HG02973 (cell line): Measurements from ENCODE around the gene COASY.
A peak's percentile ranks its signal among the peaks of the same experiment; 100 is the strongest.

ENCODE experiments used
- ATAC-seq: cut with Tn5 transposase; IDR thresholded peaks from one replicate; pipeline ENCODE4 v1.9.1; 2021; ENCODE audit warnings: moderate library complexity; ENCODE audit not compliant: unreplicated experiment

COASY gene

DNA sequence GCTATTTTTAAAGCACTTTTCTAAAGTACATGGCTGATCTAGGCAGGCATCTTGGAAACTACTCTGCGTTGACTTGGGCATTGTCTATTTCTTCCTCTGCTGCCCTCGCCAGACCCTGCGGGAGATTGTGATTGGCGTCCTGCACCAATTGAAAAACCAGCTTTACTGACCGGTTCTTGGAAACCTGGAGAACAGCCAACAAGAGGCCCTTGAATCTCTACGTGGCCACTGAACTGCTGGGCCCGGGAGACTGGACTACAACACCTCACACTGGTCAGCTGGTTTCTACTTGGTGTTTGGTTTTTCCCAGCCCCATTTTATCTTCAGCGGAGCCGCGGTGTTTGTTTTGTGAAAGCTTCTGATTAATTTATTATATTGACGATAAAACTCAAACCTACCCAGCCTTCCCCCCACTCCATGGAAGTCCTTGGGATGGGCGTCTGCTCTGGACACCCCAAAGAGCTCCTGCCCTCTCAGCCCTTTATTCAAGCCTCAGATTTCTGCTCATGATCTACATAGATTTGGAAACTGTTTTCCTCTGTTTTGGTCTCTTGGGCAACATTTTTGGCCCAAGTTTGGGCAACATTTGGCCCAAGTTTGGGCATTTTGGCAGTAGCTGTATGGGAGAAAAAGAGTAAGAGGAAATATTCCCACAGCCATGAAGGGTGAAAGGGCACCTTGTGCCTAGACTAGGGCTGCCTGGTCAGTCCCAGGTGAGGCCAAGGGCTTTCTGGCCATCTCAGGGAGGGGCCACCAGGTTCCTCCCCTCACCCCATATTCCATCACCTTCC is 9.7 kb downstream of the COASY start:
- ATAC-seq = no peak

DNA sequence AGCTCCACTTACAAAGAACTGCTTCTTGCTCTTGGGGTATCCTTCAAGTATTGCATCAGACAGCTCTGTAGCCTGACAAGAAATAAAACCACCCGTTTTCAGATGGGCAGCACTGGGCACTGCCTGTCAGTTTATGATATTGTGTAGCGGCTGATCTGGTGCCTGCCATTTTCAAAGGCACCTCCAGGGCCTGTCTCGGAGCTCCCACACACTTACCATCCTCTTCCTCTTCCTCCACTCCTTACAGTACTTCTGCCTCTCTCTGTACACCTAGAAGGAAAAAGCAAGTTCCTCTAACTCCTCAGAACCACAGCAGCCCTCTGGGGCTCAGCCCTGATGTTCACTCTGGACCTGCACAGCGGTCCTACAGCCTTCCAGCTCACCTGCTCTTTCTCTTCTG is 11.1 kb downstream of the COASY start:
- no peak for ATAC-seq

DNA sequence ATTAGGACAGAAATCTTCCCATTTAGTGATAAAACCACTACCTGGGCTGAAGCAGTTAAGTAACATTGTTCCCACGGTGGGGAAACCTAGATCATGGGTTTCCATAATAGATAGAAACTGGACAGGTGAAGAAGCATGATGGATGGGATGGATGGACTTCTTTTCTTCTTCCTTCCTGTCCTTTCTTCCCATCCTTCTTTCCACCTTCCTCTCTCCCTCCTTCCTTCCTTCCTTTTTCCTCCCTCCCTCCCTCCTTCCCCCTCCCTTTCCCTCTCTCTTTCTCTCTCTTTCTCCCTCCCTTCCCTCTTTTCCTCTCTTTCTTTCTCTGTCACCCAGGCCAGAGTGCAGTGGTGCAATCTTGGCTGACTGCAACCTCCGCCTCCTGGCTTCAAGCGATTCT is 12.5 kb downstream of the COASY start:
- no peak for ATAC-seq

GRCh38 chr17:42577140-42577531 is 15.2 kb downstream of the COASY start:
- no peak for ATAC-seq

- peak; percentile 65 for ATAC-seq
These were observed 15.8 kb downstream of the COASY start, which contains the start of gene PSMC3IP for GRCh38 chr17:42577532-42578281. PSMC3IP (minus strand) TSS chr17:42577729; CDS start chr17:42577686, 43 bp downstream.

GRCh38 chr17:42578282-42578869 is 16.4 kb downstream of the COASY start:
- ATAC-seq = peak; percentile 37

- ATAC-seq = no peak
These were observed 18.0 kb downstream of the COASY start for GRCh38 chr17:42579794-42580551.

- no peak for ATAC-seq
These were observed 19.9 kb downstream of the COASY start for GRCh38 chr17:42581744-42582270.

DNA sequence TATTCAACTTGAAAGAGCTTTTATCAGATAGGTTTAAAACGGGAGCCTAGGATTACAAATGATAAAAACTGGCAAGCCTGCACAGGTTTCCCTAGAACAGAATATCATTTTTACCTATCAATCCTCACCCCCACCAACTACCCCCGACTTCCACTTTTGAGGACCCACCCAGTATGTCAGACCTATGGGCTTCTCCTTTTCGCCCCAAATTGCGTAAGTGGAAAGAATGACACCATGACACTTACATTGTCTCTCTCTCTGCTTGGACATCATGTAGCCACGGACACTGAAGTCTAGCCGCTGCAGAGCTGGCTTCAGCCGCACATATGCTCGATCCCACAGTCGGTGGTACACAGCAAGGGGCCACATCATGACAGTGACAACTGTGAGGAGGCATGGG is 22.9 kb downstream of the COASY start:
- no peak for ATAC-seq

GRCh38 chr17:42585353-42585752 is 23.4 kb downstream of the COASY start:
- no peak for ATAC-seq

GRCh38 chr17:42586514-42587230 is 24.7 kb downstream of the COASY start:
- no peak for ATAC-seq

DNA sequence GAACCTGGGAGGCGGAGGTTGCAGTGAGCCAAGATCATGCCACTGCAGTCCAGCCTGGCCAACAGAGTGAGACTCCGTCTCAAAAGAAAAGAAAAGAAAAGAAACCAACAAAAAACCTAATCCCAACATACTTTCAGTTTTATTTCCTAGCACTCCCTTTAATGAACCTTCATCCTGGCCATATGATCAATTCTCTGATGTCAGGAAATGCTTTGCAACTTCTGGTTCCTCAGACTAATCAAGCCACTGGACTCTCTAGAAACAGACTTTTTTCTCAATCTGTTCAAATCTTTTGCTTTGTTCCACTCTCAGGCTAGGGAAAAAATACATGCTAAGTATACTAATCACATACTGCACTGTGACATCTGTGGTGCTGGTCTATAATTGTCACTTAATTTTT is 28.9 kb downstream of the COASY start:
- ATAC-seq = no peak

DNA sequence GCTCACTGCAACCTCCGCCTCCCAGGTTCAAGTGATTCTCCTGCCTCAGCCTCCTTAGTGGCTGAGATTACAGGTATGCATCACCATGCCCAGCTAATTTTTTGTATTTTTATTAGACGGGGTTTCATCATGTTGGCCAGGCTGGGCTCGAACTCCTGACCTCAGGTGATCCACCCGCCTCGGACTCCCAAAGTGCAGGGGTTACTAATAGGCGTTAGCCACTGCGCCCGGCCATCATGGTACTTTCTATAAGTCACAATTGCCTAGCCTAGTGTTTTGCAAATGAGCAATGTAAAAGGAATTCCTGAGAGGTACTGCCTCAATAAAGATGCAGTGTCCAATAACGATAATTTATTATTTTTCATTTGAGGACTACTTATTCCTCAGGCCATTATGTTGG is 29.5 kb downstream of the COASY start:
- no peak for ATAC-seq

DNA sequence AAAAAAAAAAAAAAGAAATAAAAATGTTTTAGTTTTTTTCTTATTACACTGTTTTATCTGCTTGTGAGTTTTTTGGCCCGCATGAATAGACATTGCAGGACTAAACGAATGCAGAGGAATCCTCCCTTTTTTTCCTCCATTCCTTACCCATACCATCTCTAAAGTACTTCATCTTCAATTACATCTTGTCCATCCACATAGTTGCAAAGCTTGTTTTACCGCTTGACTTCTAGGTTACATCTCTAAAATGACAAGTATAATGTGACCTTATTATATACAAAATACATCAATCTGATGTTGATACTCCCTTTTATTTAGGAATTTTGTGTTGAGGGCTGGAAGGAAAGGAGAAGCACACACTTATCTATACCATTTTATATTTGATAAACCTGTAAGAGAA is 34.4 kb downstream of the COASY start:
- no peak for ATAC-seq

DNA sequence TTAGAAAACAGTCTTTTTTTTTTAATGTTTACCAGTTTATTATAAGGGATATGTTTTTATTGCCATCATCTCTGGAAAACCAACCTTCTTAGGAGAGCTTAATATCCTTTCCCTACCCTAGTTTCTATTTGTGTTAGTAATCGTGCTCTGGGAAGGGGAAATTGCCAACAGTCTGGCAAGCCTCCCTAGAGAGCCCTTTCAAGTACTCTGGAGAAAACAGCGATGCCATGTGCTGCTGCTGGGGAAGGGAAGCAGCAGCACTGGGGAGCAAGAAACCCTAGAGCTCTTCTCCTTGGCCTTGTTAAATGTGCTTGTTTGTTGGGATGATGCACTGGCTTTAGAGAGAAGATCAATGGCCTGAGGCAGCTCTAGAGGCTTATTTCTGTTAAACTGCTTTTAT is 37.0 kb downstream of the COASY start:
- no peak for ATAC-seq

GRCh38 chr17:42603318-42603717 is 41.4 kb downstream of the COASY start:
- ATAC-seq = no peak

GRCh38 chr17:42607769-42608168 is 45.8 kb downstream of the COASY start:
- no peak for ATAC-seq

DNA sequence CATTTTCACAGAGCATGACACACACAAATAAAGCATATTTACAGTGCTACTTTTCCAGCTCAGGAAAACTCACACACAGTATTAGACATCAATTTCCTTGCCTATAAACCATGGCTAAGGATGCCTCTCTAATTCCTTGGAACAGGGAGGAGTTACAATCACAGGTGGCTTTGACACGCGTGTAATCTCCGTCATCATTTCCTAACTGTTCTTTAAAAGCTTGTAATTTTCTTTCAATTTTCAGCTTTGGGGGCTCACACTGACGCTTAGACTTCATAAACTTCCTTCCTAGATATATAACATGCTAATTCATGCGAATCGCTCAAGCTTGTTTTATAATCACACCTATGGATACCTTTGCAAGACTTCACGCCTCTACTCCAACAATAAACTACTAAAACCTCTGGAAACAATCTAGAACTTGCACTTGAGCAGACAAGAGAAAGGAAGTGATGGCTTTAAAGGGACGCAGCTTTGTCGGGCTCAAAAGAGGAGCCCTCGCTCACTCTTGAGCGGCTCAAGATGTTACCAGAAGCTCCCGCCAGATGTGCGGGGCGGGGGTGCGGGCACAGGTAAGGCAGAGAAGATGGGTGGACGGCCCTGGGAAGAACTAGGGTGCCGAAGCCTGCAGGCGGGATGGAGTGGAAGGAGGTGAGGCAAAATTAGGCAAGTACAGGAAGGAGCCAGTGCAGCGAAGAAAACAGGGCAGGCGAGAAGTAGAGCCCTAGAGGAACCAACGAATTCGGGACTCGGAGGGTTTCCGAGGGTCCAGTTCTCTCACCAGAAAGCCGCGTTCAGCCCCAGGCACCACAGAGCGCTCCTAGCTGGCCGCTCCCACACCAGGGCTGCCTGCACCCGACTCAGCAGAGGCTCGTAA is 46.6 kb downstream of the COASY start:
- peak; percentile 40 for ATAC-seq

DNA sequence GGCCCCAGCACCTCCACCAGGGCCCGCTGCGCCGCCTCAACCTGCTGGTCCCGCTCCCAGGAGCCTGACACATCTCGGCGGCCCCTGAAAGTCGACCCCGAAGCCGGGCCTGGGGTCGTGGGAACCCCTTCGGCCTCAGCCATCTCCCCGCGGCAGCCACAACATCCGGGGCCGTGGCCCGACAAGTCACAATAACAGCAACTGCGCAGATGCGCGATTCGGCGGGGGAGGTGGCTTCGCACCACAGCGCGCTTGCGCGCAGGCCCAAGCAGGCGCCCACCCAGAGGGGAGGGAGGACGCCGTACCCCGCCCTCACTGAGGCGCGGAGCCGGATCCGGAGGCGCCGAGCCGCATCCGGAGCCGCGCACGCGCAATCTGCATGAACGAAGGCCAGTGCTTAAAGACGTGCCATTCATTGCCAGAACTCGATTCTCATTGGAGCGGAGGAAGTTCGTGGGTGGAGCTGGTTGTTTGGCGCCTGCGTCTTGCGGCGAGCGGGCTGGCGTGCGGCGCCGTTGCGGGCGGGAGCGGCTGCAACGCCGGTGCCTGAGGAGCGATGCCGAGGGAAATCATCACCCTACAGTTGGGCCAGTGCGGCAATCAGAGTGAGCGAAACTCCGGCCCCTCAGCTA is 47.4 kb downstream of the COASY start, which contains the start of the genes RETREG3 and TUBG1:
Gene RETREG3, minus strand, starts transcription at position 193 of the 632 bp plus-strand sequence. Its CDS starts 50 bp downstream, at position 143.
Gene TUBG1, plus strand, starts transcription at position 502 of the 632 bp plus-strand sequence. Its CDS starts 55 bp downstream, at position 557.
- peak; percentile 75 for ATAC-seq
